ENCODE measurements around the gene MYH1. TPM values are rescaled to one million over a fixed set of nuclear protein-coding genes. Genes with fewer than 3 reads are reported as not detected.

MYH1 gene
- total RNA-seq, 1 donor: not detected

GRCh38 chr17:10521949-10522348 lies 3.6 kb upstream of the MYH1 start:
- DNase-seq (ENCODE audit: low read depth): no peak
- no peak overlapping the region for H3K4me3 ChIP-seq (ENCODE audit: low read depth, low read length)
- no peak for TF ChIP-seq CTCF (IDR thresholded peaks at IDR 0.05; ENCODE audit: insufficient read depth, low read length)

- DNase-seq (ENCODE audit: low read depth): no peak
- TF ChIP-seq CTCF (IDR thresholded peaks at IDR 0.05; ENCODE audit: insufficient read depth, low read length): no peak
- H3K4me3 ChIP-seq (ENCODE audit: low read depth, low read length): no peak overlapping the region
Measured at GRCh38 chr17:10516638-10517037, 1.7 kb downstream of the MYH1 start.

- H3K4me3 ChIP-seq (ENCODE audit: low read depth, low read length): no peak overlapping the region
- DNase-seq (ENCODE audit: low read depth): no peak
- no peak for TF ChIP-seq CTCF (IDR thresholded peaks at IDR 0.05; ENCODE audit: insufficient read depth, low read length)
Measured at GRCh38 chr17:10516065-10516464, 2.3 kb downstream of the MYH1 start.

GRCh38 chr17:10513299-10514067 lies 4.9 kb downstream of the MYH1 start:
- TF ChIP-seq CTCF (IDR thresholded peaks at IDR 0.05; ENCODE audit: insufficient read depth, low read length): no peak
- H3K4me3 ChIP-seq (ENCODE audit: low read depth, low read length): no peak overlapping the region
- peak; percentile 55 for DNase-seq (ENCODE audit: low read depth)

- TF ChIP-seq CTCF (IDR thresholded peaks at IDR 0.05; ENCODE audit: insufficient read depth, low read length): no peak
- DNase-seq (ENCODE audit: low read depth): no peak
- H3K4me3 ChIP-seq (ENCODE audit: low read depth, low read length): no peak overlapping the region
Measured at GRCh38 chr17:10512856-10513255, 5.5 kb downstream of the MYH1 start.

GRCh38 chr17:10499950-10500349 lies 18.4 kb downstream of the MYH1 start:
- DNase-seq (ENCODE audit: low read depth): no peak
- H3K4me3 ChIP-seq (ENCODE audit: low read depth, low read length): no peak overlapping the region
- TF ChIP-seq CTCF (IDR thresholded peaks at IDR 0.05; ENCODE audit: insufficient read depth, low read length): no peak

GRCh38 chr17:10492004-10492403 lies 26.3 kb downstream of the MYH1 start:
- DNase-seq (ENCODE audit: low read depth): no peak
- H3K4me3 ChIP-seq (ENCODE audit: low read depth, low read length): no peak overlapping the region
- no peak for TF ChIP-seq CTCF (IDR thresholded peaks at IDR 0.05; ENCODE audit: insufficient read depth, low read length)

Data from fibroblast of the aortic adventitia (primary cell).